ENCODE data around the gene EID3.

Gene EID3

DNA sequence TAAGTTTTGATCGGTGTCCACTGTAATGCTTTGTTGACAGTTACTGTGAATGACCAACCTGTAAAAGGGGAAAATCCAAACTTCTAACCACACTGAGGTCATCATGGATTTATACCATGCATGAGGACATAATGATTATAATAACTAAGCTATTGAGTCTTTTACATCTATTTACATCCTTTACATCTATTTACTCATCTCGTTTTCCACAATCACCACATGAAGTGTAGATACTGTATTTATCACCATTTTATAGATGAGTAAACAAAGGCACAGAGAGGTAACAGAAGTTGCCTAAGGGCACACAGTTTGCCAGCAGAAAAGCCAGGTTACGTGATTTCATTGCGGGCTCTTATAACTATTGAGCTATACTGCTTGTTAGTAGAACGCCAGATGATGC, 27.9 kb upstream of the EID3 start:
- Histone ChIP-seq H3K4me3 (IDR thresholded peaks at IDR 0.05; ENCODE audit: insufficient read depth, low read depth, low read length) (no peak overlapping the region), H3K27ac (no peak overlapping the region), H3K9ac (no peak overlapping the region), H3K79me2 (ENCODE audit: insufficient read depth, low read depth) (no peaks in the 10 kb centered on the region), H4K20me1 (ENCODE audit: insufficient read depth) (no peaks in the 10 kb centered on the region), H2AFZ (ENCODE audit: low read depth) (no peak overlapping the region), H3K36me3 (ENCODE audit: insufficient read depth) (no peaks in the 10 kb centered on the region), H3K4me1 (ENCODE audit: low read depth, poor library complexity, severe bottlenecking) (no peaks in the 10 kb centered on the region), H3K4me2 (no peak overlapping the region), H3K27me3 (ENCODE audit: insufficient read depth, low read depth) (no peaks in the 10 kb centered on the region)
- no peak for TF ChIP-seq CTCF (conservative IDR thresholded peaks at IDR 0.05; ENCODE audit: low read depth, low read length)

GRCh38 chr12:104276273-104277131, 27.0 kb upstream of the EID3 start:
- H3K4me2 ChIP-seq: no peak overlapping the region
- no peak overlapping the region for H2AFZ ChIP-seq (ENCODE audit: low read depth)
- no peak overlapping the region for H3K9ac ChIP-seq
- no peaks in the 10 kb centered on the region for H3K79me2 ChIP-seq (ENCODE audit: insufficient read depth, low read depth)
- no peaks in the 10 kb centered on the region for H4K20me1 ChIP-seq (ENCODE audit: insufficient read depth)
- no peak overlapping the region for H3K4me3 ChIP-seq (IDR thresholded peaks at IDR 0.05; ENCODE audit: insufficient read depth, low read depth, low read length)
- no peaks in the 10 kb centered on the region for H3K4me1 ChIP-seq (ENCODE audit: low read depth, poor library complexity, severe bottlenecking)
- H3K36me3 ChIP-seq (ENCODE audit: insufficient read depth): no peaks in the 10 kb centered on the region
- no peak for TF ChIP-seq CTCF (conservative IDR thresholded peaks at IDR 0.05; ENCODE audit: low read depth, low read length)
- H3K27ac ChIP-seq: no peak overlapping the region
- H3K27me3 ChIP-seq (ENCODE audit: insufficient read depth, low read depth): no peaks in the 10 kb centered on the region

- no peak overlapping the region for H2AFZ ChIP-seq (ENCODE audit: low read depth)
- no peaks in the 10 kb centered on the region for H3K36me3 ChIP-seq (ENCODE audit: insufficient read depth)
- no peaks in the 10 kb centered on the region for H3K27me3 ChIP-seq (ENCODE audit: insufficient read depth, low read depth)
- no peaks in the 10 kb centered on the region for H4K20me1 ChIP-seq (ENCODE audit: insufficient read depth)
- H3K9ac ChIP-seq: no peak overlapping the region
- H3K27ac ChIP-seq: no peak overlapping the region
- H3K4me2 ChIP-seq: no peak overlapping the region
- no peak overlapping the region for H3K4me3 ChIP-seq (IDR thresholded peaks at IDR 0.05; ENCODE audit: insufficient read depth, low read depth, low read length)
- TF ChIP-seq CTCF (conservative IDR thresholded peaks at IDR 0.05; ENCODE audit: low read depth, low read length): no peak
- H3K4me1 ChIP-seq (ENCODE audit: low read depth, poor library complexity, severe bottlenecking): peaks cover 5% of the 10 kb centered on the region
- no peaks in the 10 kb centered on the region for H3K79me2 ChIP-seq (ENCODE audit: insufficient read depth, low read depth)
Observed at GRCh38 chr12:104279164-104279563, 24.4 kb upstream of the EID3 start.

- Histone ChIP-seq H3K79me2 (ENCODE audit: insufficient read depth, low read depth) (no peaks in the 10 kb centered on the region), H3K4me2 (no peak overlapping the region), H3K4me1 (ENCODE audit: low read depth, poor library complexity, severe bottlenecking) (peaks cover 7% of the 10 kb centered on the region), H3K36me3 (ENCODE audit: insufficient read depth) (no peaks in the 10 kb centered on the region), H4K20me1 (ENCODE audit: insufficient read depth) (no peaks in the 10 kb centered on the region), H3K9ac (no peak overlapping the region), H3K4me3 (IDR thresholded peaks at IDR 0.05; ENCODE audit: insufficient read depth, low read depth, low read length) (no peak overlapping the region), H2AFZ (ENCODE audit: low read depth) (no peak overlapping the region), H3K27me3 (ENCODE audit: insufficient read depth, low read depth) (no peaks in the 10 kb centered on the region), H3K27ac (no peak overlapping the region)
- no peak for TF ChIP-seq CTCF (conservative IDR thresholded peaks at IDR 0.05; ENCODE audit: low read depth, low read length)
Observed at GRCh38 chr12:104280111-104280510, 23.4 kb upstream of the EID3 start.

Measured in KMS-11 (cell line).